Right lobe of liver (tissue), 4 donors: Measurements from ENCODE around the gene FAM3A.
A peak's percentile ranks its signal among the peaks of the same experiment; 100 is the strongest.

ENCODE experiments used
- CTCF ChIP-seq, 4 donors: fragments of 200-600 bp in 3 of 4; fragments of 450-650 bp in 1 of 4; IDR thresholded peaks; one replicate each; pipeline versions ENCODE4 v1.5.1 to v1.8.0; 2016 to 2022; ENCODE audit warnings: antibody characterized with exemption in 4 of 4, mild to moderate bottlenecking in 2 of 4
- POLR2A ChIP-seq: fragments of 450-650 bp; IDR thresholded peaks from one replicate; pipeline ENCODE4 v1.6.1; 2017; ENCODE audit warnings: antibody characterized with exemption, mild to moderate bottlenecking
- donor health status: DM: no; HTN: no; CAD: no.
- donor health status: DM: no; HTN: no; CAD: no.
- donor health status: DM: no; HTN: yes; CAD: no.

- TF ChIP-seq POLR2A (peak; percentile 52), CTCF (IDR thresholded peaks at IDR 0.05) (no peak)
Observed at GRCh38 chrX:154546354-154547244, 30.6 kb upstream of the FAM3A start, which contains the start of gene G6PD.
